ENCODE measurements around the gene ZFP36L1.

ZFP36L1 gene

GRCh38 chr14:68788996-68789820 lies 3.7 kb downstream of the ZFP36L1 start:
- no peak for TF ChIP-seq FOXM1 (IDR thresholded peaks at IDR 0.05; ENCODE audit: borderline replicate concordance, low read depth)
- no peak for TF ChIP-seq EGR1 (IDR thresholded peaks at IDR 0.05)
- no peak for TF ChIP-seq TAF1 (IDR thresholded peaks at IDR 0.05; ENCODE audit: low read depth)

DNA sequence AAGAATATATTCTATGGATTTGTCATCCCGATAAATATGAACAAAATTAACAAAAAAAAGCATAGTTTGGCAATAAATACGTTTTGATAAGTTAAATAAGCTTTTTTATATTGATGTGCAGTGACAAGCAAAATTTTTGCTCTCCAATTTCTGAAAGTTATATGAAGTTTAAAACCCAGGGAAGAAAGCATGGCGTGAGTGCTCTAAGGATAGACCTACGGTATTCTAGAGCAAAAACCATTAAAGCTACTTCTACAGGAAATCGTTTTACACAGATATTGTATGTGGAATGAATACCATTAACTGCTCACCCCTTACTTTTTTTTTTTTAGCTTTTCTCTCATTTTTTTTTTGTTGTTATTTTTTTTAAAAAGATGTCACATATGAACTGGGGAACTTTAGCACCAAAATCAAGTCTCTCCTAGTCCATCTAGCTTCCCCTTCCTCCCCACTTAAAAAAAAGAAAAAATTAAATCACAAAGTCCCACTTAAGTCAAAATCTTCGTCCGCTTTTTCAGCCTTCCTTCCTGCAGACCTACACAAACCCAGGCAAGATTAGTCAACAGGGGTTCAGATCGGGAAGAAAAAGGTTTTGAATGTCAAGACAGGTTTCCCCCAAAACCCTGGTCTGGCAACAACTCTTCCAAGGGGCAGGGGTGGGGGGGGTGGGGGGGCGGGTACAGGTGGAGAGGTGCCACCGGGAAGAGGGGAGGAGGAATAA lies 4.4 kb downstream of the ZFP36L1 start:
- TF ChIP-seq USF1 (IDR thresholded peaks at IDR 0.05) (no peak), TEAD4 (IDR thresholded peaks at IDR 0.05) (no peak), ZBTB7A (IDR thresholded peaks at IDR 0.05; ENCODE audit: low read depth) (no peak), YY1 (IDR thresholded peaks at IDR 0.05; ENCODE audit: low read depth) (no peak), FOXM1 (IDR thresholded peaks at IDR 0.05; ENCODE audit: borderline replicate concordance, low read depth) (no peak), CEBPB (IDR thresholded peaks at IDR 0.05) (no peak), TAF1 (IDR thresholded peaks at IDR 0.05; ENCODE audit: low read depth) (no peak), TCF12 (IDR thresholded peaks at IDR 0.05; ENCODE audit: low read depth) (no peak), EGR1 (IDR thresholded peaks at IDR 0.05) (no peak), EP300 (IDR thresholded peaks at IDR 0.05; ENCODE audit: borderline replicate concordance) (no peak), RAD21 (IDR thresholded peaks at IDR 0.05; ENCODE audit: low read depth) (no peak), REST (IDR thresholded peaks at IDR 0.05; ENCODE audit: low read depth) (no peak), NFIC (IDR thresholded peaks at IDR 0.05) (no peak), CREB1 (IDR thresholded peaks at IDR 0.05; ENCODE audit: low read depth) (no peak)
- TF ChIP-seq, protein P1, sequence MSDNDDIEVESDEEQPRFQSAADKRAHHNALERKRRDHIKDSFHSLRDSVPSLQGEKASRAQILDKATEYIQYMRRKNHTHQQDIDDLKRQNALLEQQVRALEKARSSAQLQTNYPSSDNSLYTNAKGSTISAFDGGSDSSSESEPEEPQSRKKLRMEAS (IDR thresholded peaks at IDR 0.05), result no peak

DNA sequence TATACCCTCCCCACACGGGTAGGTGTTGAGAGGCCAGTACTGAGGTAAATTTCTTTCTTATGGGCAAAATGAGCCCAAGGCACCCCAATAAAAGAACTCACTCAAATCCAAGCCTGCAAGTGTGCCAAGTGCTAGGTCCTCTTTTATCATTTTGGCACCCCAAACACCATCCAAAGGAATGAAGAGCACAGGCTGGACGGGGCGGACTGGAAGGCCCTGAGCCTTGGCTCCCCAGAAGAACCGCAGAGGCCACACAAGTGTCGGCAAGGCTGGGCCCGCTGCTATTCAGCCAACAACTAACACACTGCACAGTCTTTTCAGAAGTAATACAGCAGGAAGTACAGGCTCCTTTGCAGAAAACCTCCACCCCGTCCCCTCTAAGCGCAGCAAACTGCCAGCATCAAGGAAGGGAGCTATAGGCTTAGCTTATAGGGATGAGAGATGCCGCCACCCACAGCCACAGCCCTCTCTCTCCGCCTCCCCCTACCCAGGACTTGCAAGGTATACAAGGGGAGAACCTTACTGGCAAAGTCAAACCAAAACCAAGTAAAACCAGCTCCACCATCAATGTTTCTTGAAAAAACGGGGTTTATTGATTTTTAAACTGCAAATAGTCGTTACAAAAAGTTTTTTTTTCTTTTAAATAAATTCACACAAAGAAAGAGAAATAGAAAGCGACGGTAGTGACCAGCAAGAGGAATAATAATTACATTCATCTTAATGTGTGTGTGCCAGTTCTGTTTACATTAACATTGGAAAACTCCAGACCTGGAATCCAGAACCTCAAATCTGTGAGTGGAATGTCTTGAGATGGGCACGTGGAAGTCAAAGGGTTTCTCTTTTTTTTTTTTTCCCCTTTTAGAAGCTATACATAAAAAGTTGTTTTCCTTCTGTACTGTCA lies 5.5 kb downstream of the ZFP36L1 start:
- no peak for TF ChIP-seq USF1 (IDR thresholded peaks at IDR 0.05)
- no peak for TF ChIP-seq EGR1 (IDR thresholded peaks at IDR 0.05)
- TF ChIP-seq CEBPB (IDR thresholded peaks at IDR 0.05), result no peak

- TF ChIP-seq YY1 (IDR thresholded peaks at IDR 0.05; ENCODE audit: low read depth) (no peak), TEAD4 (IDR thresholded peaks at IDR 0.05) (no peak), RAD21 (IDR thresholded peaks at IDR 0.05; ENCODE audit: low read depth) (no peak), REST (IDR thresholded peaks at IDR 0.05; ENCODE audit: low read depth) (no peak)
These were observed 6.3 kb downstream of the ZFP36L1 start for GRCh38 chr14:68786491-68787091.

GRCh38 chr14:68785534-68786490 lies 7.1 kb downstream of the ZFP36L1 start:
- TF ChIP-seq TCF12 (IDR thresholded peaks at IDR 0.05; ENCODE audit: low read depth), result peak; percentile 3; the same call in 1 of the 2 replicates
- TF ChIP-seq NFIC (IDR thresholded peaks at IDR 0.05), result no peak

All from Ishikawa (cell line).